GM12892 (cell line): ENCODE results near the gene HMGXB4.

ENCODE experiments used
- POLR2A ChIP-seq: IDR thresholded peaks from 2 replicates; pipeline ENCODE4 v1.6.1; 2011; ENCODE audit warnings: low read depth, low read length, control low read depth
- POLR2AphosphoS5 ChIP-seq: IDR thresholded peaks from 2 replicates; pipeline ENCODE4 v1.6.1; 2011; ENCODE audit warnings: low read depth, low read length, control low read depth

DNA sequence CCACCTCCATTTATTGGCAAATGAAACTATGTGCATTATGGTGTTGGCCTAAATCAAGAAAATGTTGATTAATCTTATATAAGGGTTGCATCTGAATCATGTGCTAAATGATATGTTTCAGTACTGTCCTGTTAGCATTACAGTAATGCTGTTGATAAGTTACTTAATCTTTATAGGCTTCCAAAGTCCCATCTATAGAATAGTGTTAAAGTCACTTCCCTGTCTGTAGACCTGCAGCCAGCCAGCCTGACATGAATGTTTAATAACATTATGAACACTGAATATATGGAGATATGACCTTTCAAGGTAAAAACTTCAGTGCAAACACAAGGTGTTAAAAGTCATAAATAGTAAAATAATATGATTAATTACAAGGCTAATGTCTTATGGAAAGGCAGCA is 38.8 kb downstream of the HMGXB4 start:
- TF ChIP-seq POLR2AphosphoS5 (no peak), POLR2A (no peak)
